Activated T-cell treated with anti-CD3 and anti-CD28 coated beads, Interleukin-2, amount 50 U/mL, for 4 hours (primary cell): ENCODE data around the gene COL23A1. TPM values are rescaled to one million over a fixed set of nuclear protein-coding genes. Genes with fewer than 3 reads are reported as not detected.
A peak's percentile ranks its signal among the peaks of the same experiment; 100 is the strongest.
"Not testable (repeated sequence)": the region's sequence is repeated elsewhere in the genome, so short reads cannot be mapped to it uniquely, and the experiment has no call there.

Experiments used
- ATAC-seq, 2 donors: fragments of 200-7000 bp; cut with Tn5 transposase; one replicate each; pipeline ENCODE4 v1.10.0; 2021
- DNase-seq: peaks from one replicate; pipeline ENCODE4 v3.0.0-alpha.2; 2020
- H3K27me3 Mint-ChIP-seq: one replicate; pipeline ENCODE4 v1.8.0; 2021; ENCODE audit warnings: low read depth, mixed read lengths
- H3K36me3 Mint-ChIP-seq: one replicate; pipeline ENCODE4 v1.8.0; 2022; ENCODE audit warnings: mixed read lengths; ENCODE audit not compliant: insufficient read depth
- H3K4me1 Mint-ChIP-seq: one replicate; pipeline ENCODE4 v1.8.0; 2021; ENCODE audit warnings: low read depth, mixed read lengths
- H3K4me3 Mint-ChIP-seq: one replicate; pipeline ENCODE4 v1.8.0; 2021; ENCODE audit warnings: mild to moderate bottlenecking, moderate library complexity, mixed read lengths
- H3K9me3 Mint-ChIP-seq: one replicate; pipeline ENCODE4 v1.8.0; 2021; ENCODE audit warnings: mixed read lengths
- total RNA-seq, 3 donors: library from RNA; stranded (reverse); gene quantifications; one replicate each; pipeline ENCODE4 v1.2.1, GENCODE V29; 2021

COL23A1 gene
- total RNA-seq, 3 donors from 2014 or later: not detected

DNA sequence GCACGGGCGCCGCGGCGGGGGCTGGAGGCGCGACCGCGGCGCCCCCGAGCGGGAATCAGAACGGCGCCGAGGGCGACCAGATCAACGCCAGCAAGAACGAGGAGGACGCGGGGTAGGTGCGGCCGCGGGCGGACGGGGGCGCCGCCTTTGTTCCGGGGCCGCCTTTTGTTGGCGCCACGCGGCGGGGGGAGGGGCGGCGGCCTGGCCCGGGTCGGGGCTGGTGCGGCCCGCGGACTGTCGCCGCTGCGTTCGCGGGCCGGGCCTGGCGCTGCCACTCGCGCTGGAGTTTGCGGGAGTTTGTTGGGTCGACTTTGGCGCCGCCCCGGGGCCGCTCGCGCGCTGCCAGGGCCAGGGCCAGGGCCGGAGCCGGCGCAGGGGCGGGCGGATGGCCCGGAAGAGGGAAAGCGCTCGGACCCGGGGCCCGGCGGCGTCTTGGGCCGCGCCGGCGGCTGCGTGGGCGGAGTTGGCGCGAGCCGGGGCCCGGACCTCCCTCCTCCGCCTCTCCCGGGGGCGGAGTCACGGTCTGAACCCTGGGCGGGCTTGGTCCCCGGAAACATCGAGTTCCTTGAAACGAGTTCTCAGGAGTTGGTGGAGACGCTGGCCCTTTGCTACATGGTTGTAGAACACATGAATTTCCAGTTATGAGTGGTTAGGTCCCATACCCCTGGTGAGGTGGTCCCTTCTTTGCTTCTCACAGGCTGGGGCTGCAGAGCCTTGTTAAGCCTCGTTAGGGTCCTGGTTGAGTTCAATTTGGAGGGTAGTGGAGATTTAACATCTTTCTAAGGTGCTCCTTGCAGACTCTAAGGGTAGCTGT lies 385.1 kb downstream of the COL23A1 start:
- H3K4me1 Mint-ChIP-seq: peaks cover 31% of the 10 kb centered on the region
- ATAC-seq: peak; percentile 39 to 42
- H3K36me3 Mint-ChIP-seq: peaks cover 42% of the 10 kb centered on the region

GRCh38 chr5:178204182-178204934 lies 385.8 kb downstream of the COL23A1 start, which contains the start of gene HNRNPAB:
TSS of gene HNRNPAB (plus strand) at chr5:178204533. CDS start at chr5:178204838, 305 bp downstream.
- ATAC-seq: peak; percentile 80 to 83
- H3K36me3 Mint-ChIP-seq: peaks cover 34% of the 10 kb centered on the region

More for the DNA sequence above, 385.1 kb downstream of the COL23A1 start:
- Mint-ChIP-seq H3K27me3 (peaks cover 2% of the 10 kb centered on the region), H3K9me3 (no peaks in the 10 kb centered on the region), H3K4me3 (peak overlapping the region; percentile 97)
- peak; percentile 68 for DNase-seq

DNA sequence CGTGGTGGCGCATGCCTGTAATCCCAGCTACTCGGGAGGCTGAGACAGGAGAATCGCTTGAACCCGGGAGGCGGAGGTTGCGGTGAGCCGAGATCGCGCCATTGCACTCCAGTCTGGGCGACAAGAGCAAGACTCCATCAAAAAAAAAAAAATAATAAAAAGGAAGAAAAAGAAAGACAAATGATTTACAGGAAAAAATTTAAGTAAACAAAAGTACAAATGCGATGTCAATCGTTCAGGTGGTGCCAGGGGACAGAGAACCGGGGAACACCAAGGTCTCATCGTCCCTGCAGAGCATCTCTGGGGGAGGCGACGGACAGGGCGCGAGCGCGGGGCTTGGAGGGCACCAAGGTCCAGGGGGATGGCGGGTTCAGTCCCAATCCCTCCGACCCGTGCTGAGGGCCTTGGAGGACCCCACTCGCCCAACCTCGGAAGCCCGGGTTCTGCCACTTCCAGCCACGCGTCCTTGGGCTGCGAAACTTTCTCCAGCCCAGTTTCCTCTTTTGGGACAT lies 386.5 kb downstream of the COL23A1 start:
- H3K27me3 Mint-ChIP-seq: peaks cover 2% of the 10 kb centered on the region
- peak; percentile 13 to 20 for ATAC-seq
- peaks cover 30% of the 10 kb centered on the region for H3K36me3 Mint-ChIP-seq
- H3K9me3 Mint-ChIP-seq: no peaks in the 10 kb centered on the region
- no peak for DNase-seq
- H3K4me3 Mint-ChIP-seq: peak overlapping the region; percentile 97
- H3K4me1 Mint-ChIP-seq: peaks cover 27% of the 10 kb centered on the region

More at GRCh38 chr5:178204182-178204934, 385.8 kb downstream of the COL23A1 start, which contains the start of gene HNRNPAB:
- no peaks in the 10 kb centered on the region for H3K9me3 Mint-ChIP-seq
- peaks cover 31% of the 10 kb centered on the region for H3K4me1 Mint-ChIP-seq
- H3K27me3 Mint-ChIP-seq: peaks cover 2% of the 10 kb centered on the region
- peak within 1 kb of the TSS; percentile 97 for H3K4me3 Mint-ChIP-seq
- peak; percentile 97 for DNase-seq

DNA sequence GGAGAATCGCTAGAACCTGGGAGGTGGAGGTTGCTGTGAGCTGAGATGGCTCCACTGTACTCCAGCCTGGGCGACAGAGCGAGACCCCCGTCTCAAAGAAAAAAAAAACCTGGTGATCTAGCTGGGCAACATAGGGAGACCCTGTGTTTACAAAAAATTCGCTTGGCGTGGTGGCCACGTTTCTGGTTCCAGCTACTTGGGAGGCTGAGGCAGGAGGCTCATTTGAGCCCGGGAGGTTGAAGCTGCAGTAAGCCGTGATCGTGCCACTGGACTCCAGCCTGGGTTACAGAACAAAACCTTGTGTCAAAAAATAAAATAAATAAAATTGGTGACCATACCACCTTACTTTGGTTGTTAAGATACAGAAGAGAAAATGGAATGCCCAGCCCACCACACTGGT lies 387.7 kb downstream of the COL23A1 start:
- DNase-seq (no peak), ATAC-seq (no peak)
- Mint-ChIP-seq H3K36me3 (peaks cover 22% of the 10 kb centered on the region), H3K27me3 (peaks cover 2% of the 10 kb centered on the region), H3K4me3 (peak overlapping the region; percentile 67), H3K9me3 (no peaks in the 10 kb centered on the region), H3K4me1 (peaks cover 17% of the 10 kb centered on the region)

DNA sequence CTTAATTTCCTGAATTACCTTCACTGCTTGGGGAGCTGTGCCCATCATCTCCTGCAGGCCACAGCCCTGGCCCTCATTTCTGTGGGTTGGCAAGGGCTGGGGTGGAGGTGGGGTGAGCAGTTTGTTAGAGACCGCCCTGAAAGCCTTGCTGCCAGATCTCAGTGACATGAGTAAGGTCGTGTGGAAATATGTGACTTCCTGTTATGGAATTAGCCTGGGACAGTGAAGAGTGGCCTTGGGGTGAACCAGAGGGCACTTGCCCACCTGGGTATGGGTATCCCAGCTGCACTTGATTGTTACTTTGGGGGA lies 388.3 kb downstream of the COL23A1 start:
- H3K27me3 Mint-ChIP-seq: peaks cover 2% of the 10 kb centered on the region
- no peaks in the 10 kb centered on the region for H3K9me3 Mint-ChIP-seq
- H3K36me3 Mint-ChIP-seq: peaks cover 18% of the 10 kb centered on the region
- H3K4me3 Mint-ChIP-seq: peak overlapping the region; percentile 5
- ATAC-seq (no peak), DNase-seq (no peak)
- H3K4me1 Mint-ChIP-seq: peaks cover 11% of the 10 kb centered on the region

- Mint-ChIP-seq H3K4me3 (no peak overlapping the region), H3K27me3 (peaks cover 2% of the 10 kb centered on the region), H3K36me3 (peaks cover 13% of the 10 kb centered on the region), H3K9me3 (no peaks in the 10 kb centered on the region), H3K4me1 (peaks cover 6% of the 10 kb centered on the region)
- DNase-seq (no peak), ATAC-seq (no peak)
These were observed 388.8 kb downstream of the COL23A1 start for GRCh38 chr5:178201221-178201926.

- Mint-ChIP-seq H3K36me3 (peaks cover 2% of the 10 kb centered on the region), H3K9me3 (no peaks in the 10 kb centered on the region), H3K4me3 (no peak overlapping the region), H3K4me1 (peaks cover 2% of the 10 kb centered on the region), H3K27me3 (peaks cover 2% of the 10 kb centered on the region)
- no peak for DNase-seq
- no peak for ATAC-seq
These were observed 390.4 kb downstream of the COL23A1 start for GRCh38 chr5:178199581-178200434.

- H3K4me3 Mint-ChIP-seq: no peak overlapping the region
- H3K4me1 Mint-ChIP-seq: peaks cover 9% of the 10 kb centered on the region
- no peaks in the 10 kb centered on the region for H3K36me3 Mint-ChIP-seq
- ATAC-seq (no peak), DNase-seq (no peak)
- no peaks in the 10 kb centered on the region for H3K9me3 Mint-ChIP-seq
- no peaks in the 10 kb centered on the region for H3K27me3 Mint-ChIP-seq
These were observed 391.5 kb downstream of the COL23A1 start for GRCh38 chr5:178198706-178199105.

DNA sequence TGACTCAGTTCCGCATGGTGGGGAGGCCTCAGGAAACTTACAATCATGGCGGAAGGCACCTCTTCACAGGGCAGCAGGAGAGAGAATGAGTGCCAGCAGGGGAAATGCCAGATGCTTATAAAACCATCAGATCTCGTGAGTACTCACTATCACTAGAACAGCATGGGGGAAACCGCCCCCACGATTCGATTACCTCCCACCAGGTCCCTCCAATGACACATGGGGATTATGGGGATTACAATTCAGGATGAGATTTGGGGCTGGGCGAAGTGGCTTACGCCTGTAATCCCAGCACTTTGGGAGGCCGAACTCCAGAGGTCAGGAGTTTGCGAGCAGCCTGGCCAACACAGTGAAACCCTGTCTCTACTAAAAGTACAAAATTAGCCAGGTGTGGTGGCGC lies 392.0 kb downstream of the COL23A1 start:
- not testable (repeated sequence) for ATAC-seq, H3K4me3 Mint-ChIP-seq, DNase-seq, H3K36me3 Mint-ChIP-seq, H3K9me3 Mint-ChIP-seq, H3K27me3 Mint-ChIP-seq
- H3K4me1 Mint-ChIP-seq: peaks cover 12% of the 10 kb centered on the region

- Mint-ChIP-seq H3K4me3 (no peak overlapping the region), H3K9me3 (no peaks in the 10 kb centered on the region), H3K27me3 (peaks cover 6% of the 10 kb centered on the region), H3K4me1 (peaks cover 15% of the 10 kb centered on the region), H3K36me3 (no peaks in the 10 kb centered on the region)
- no peak for DNase-seq
- no peak for ATAC-seq
These were observed 393.2 kb downstream of the COL23A1 start for GRCh38 chr5:178196986-178197385.

DNA sequence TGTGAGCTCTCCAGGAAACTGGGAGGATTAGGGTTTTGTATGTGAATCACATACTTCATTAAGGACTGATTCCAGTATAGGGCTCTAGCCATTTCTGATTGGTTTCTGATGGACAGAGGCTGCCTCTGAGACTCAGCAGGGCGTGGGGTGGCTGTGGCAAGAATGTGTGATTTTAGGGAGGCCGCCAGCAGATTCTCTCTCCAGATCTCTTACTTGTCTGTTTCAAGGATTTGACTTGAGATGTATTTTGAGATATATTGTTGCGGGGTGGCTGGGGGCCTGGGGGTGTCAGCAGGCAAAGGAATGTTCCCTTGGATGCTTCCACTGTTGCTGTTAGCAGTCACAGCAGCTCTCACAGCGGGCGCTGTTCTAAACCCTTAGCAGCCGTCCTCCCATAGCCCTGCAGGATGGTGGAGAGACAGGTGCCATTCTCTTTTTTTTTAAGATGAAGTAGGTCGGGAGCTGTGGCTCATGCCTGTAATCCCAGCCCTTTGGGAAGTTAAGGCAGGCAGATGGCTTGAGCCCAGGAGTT lies 393.8 kb downstream of the COL23A1 start:
- Mint-ChIP-seq H3K4me1 (peaks cover 15% of the 10 kb centered on the region), H3K36me3 (no peaks in the 10 kb centered on the region), H3K9me3 (no peaks in the 10 kb centered on the region), H3K4me3 (no peak overlapping the region), H3K27me3 (peaks cover 8% of the 10 kb centered on the region)
- DNase-seq (no peak), ATAC-seq (no peak)

- Mint-ChIP-seq H3K36me3 (no peaks in the 10 kb centered on the region), H3K9me3 (no peaks in the 10 kb centered on the region), H3K4me3 (no peak overlapping the region), H3K27me3 (peaks cover 8% of the 10 kb centered on the region), H3K4me1 (peaks cover 15% of the 10 kb centered on the region)
- no peak for DNase-seq
- ATAC-seq: peak; percentile 27 to 43
These were observed 396.2 kb downstream of the COL23A1 start for GRCh38 chr5:178194026-178194425.

DNA sequence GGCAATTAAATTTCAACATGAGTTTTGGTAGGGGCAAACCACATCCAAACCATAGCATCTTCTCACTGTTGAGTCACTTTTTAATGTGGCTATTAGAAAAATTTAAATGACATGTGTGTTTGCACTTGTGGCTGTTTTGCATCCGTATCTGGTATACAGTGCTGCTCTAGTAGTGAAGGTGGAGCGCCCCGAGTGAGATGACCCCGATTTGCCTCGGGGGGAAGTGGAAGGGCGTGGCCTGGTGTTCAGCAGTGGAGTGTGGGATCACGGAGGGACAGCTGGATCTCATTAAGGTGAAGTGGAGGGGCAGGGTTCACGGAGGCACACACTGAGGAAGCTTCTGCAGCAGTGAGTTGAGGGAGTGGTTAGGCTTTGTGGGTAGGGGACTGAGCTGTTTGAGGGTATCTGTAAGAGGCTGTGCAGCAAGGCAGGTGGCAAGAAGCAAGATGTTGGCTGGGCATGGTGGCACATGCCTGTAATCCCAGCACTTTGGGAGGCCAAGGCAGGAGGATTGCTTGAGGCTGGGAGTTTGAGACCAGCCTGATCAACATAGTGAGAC lies 396.9 kb downstream of the COL23A1 start:
- DNase-seq: no peak
- Mint-ChIP-seq H3K36me3 (no peaks in the 10 kb centered on the region), H3K4me3 (no peak overlapping the region), H3K9me3 (no peaks in the 10 kb centered on the region), H3K4me1 (peaks cover 15% of the 10 kb centered on the region), H3K27me3 (peaks cover 12% of the 10 kb centered on the region)
- ATAC-seq: peak in 1 of 2 donors; percentile 18
